PC-3 (cell line): Measurements from ENCODE around the gene ATP8A2. TPM values are rescaled to one million over a fixed set of nuclear protein-coding genes. Genes with fewer than 3 reads are reported as not detected.
"Not testable (repeated sequence)": the region's sequence is repeated elsewhere in the genome, so short reads cannot be mapped to it uniquely, and the experiment has no call there.

Experiments
- ATAC-seq: fragments of 200-7000 bp; cut with Tn5 transposase; 2 replicates; pipeline ENCODE4 v1.9.1; 2020; ENCODE audit warnings: mild to moderate bottlenecking, moderate library complexity
- BruUV-seq: library from RNA; stranded (reverse); fragments of 400-500 nt; replicated peaks from 2 replicates; lab custom pipeline; 2021; lab: Mats Ljungman, UMichigan
- CTCF ChIA-PET: fragments of 300-600 bp; sonication (Branson Sonifier 250); formaldehyde crosslinking; loops from one replicate; lab custom pipeline; 2022; ENCODE audit warnings: antibody characterized with exemption; lab: Charles Lee
- POLR2A ChIA-PET: fragments of 300-600 bp; sonication (Branson Sonifier 250); formaldehyde crosslinking; loops from one replicate; lab custom pipeline; 2022; ENCODE audit warnings: antibody characterized with exemption; ENCODE audit not compliant: unreplicated experiment; lab: Charles Lee
- DNase-seq: peaks from one replicate; pipeline ENCODE4 v3.0.0-alpha.2; 2015
- H2AFZ ChIP-seq: fragments of 300-600 bp; sonication (generic); 2 replicates; pipeline ENCODE4 v1.6.0; 2016; ENCODE audit warnings: antibody characterized with exemption, low read length
- H3F3A ChIP-seq: fragments of 300-600 bp; sonication (generic); one replicate; pipeline ENCODE4 v1.6.0; 2017; ENCODE audit warnings: antibody characterized with exemption, low read length, control low read depth, mild to moderate bottlenecking; ENCODE audit not compliant: unreplicated experiment
- H3K27ac ChIP-seq: fragments of 300-600 bp; sonication (generic); 2 replicates; pipeline ENCODE4 v1.5.1; 2016; ENCODE audit warnings: mild to moderate bottlenecking, low read length
- H3K27me3 ChIP-seq: fragments of 300-600 bp; sonication (generic); 2 replicates; pipeline ENCODE4 v1.6.1; 2016; ENCODE audit warnings: low read length, mixed read lengths
- H3K36me3 ChIP-seq: fragments of 300-600 bp; sonication (generic); 2 replicates; pipeline ENCODE4 v1.6.1; 2016; ENCODE audit warnings: low read depth, mixed run types, low read length, mixed read lengths
- H3K4me1 ChIP-seq: fragments of 300-600 bp; sonication (generic); 2 replicates; pipeline ENCODE4 v1.5.1; 2016; ENCODE audit warnings: low read length; ENCODE audit not compliant: insufficient read depth
- H3K4me2 ChIP-seq: fragments of 300-600 bp; sonication (generic); 2 replicates; pipeline ENCODE4 v1.6.0; 2016; ENCODE audit warnings: low read length
- H3K4me3 ChIP-seq: fragments of 300-600 bp; sonication (generic); 2 replicates; pipeline ENCODE4 v1.5.1; 2016; ENCODE audit warnings: mild to moderate bottlenecking, low read length, mixed read lengths
- H3K79me2 ChIP-seq: fragments of 300-600 bp; sonication (generic); 2 replicates; pipeline ENCODE4 v1.6.1; 2017; ENCODE audit warnings: low read length, mixed read lengths
- H3K9ac ChIP-seq: fragments of 300-600 bp; sonication (generic); 2 replicates; pipeline ENCODE4 v1.6.0; 2016; ENCODE audit warnings: mild to moderate bottlenecking, low read length
- H3K9me2 ChIP-seq: fragments of 300-600 bp; sonication (generic); replicated peaks from 2 replicates; pipeline ENCODE4 v1.6.1; 2016; ENCODE audit warnings: mixed run types, low read length, mixed read lengths
- H3K9me3 ChIP-seq: fragments of 300-600 bp; sonication (generic); 2 replicates; pipeline ENCODE4 v1.6.1; 2016; ENCODE audit warnings: low read length, mixed read lengths
- H4K20me1 ChIP-seq: fragments of 300-600 bp; sonication (generic); 2 replicates; pipeline ENCODE4 v1.6.1; 2016; ENCODE audit warnings: low read length, mixed read lengths
- CTCF ChIP-seq: fragments of 300-600 bp; sonication (generic); conservative IDR thresholded peaks from 2 replicates; pipeline ENCODE4 v1.5.1; 2017; ENCODE audit warnings: antibody characterized with exemption, low read depth, mild to moderate bottlenecking, low read length
- EZH2 ChIP-seq: fragments of 300-600 bp; sonication (generic); IDR thresholded peaks from one replicate; pipeline ENCODE4 v1.6.1; 2017; ENCODE audit warnings: antibody characterized with exemption, mild to moderate bottlenecking, low read length; ENCODE audit not compliant: unreplicated experiment
- EZH2phosphoT487 ChIP-seq: fragments of 300-600 bp; sonication (generic); IDR thresholded peaks from 2 replicates; pipeline ENCODE4 v1.6.1; 2018; ENCODE audit warnings: mild to moderate bottlenecking, antibody characterized with exemption, low read length, borderline replicate concordance
- intact Hi-C: fragments of 100-400 bp; cut with micrococcal nuclease; formaldehyde crosslinking; loops from 2 replicates; pipeline ENCODE4 v1.9.0; 2023
- total RNA-seq: library from RNA; depleted of rRNA; stranded (reverse); fragments of >200 nt; gene quantifications from 2 replicates; pipeline ENCODE4 v1.2.3, GENCODE V29; 2014

ATP8A2 gene
- total RNA-seq, 1 experiment from 2014 or later = 0.04 TPM

- peaks cover 73% of the 10 kb centered on the region for H3K27me3 ChIP-seq
- no peaks in the 10 kb centered on the region for H3K79me2 ChIP-seq
- H4K20me1 ChIP-seq = no peaks in the 10 kb centered on the region
- H3K4me1 ChIP-seq = no peaks in the 10 kb centered on the region
- no peak overlapping the region for H3K4me3 ChIP-seq
- DNase-seq (no peak), ATAC-seq (no peak)
- POLR2A ChIA-PET = no interaction called here
- H3K9ac ChIP-seq = no peak overlapping the region
- H3F3A ChIP-seq = no peaks in the 10 kb centered on the region
- H3K36me3 ChIP-seq = peaks cover 2% of the 10 kb centered on the region; the same call in 1 of the 2 replicates
- H2AFZ ChIP-seq = no peak overlapping the region
- no peaks in the 10 kb centered on the region for H3K9me3 ChIP-seq
- no peak overlapping the region for H3K4me2 ChIP-seq
- no TSS peak for BruUV-seq
- no peak overlapping the region for H3K27ac ChIP-seq
- no peaks in the 10 kb centered on the region for H3K9me2 ChIP-seq
- TF ChIP-seq EZH2 = no peak
- no peak for TF ChIP-seq CTCF
- no peak for TF ChIP-seq EZH2phosphoT487
- CTCF ChIA-PET = no interaction called here
- intact Hi-C loops = loop anchor here (10.0 kb wide), 2 partner anchors 255 to 415 kb away; no protein-coding TSS in a partner anchor
Measured at GRCh38 chr13:25570185-25570584, 198.4 kb downstream of the ATP8A2 start.

- Histone ChIP-seq H3K9ac (no peak overlapping the region), H3K4me3 (no peak overlapping the region), H3K79me2 (no peaks in the 10 kb centered on the region), H3K4me1 (no peaks in the 10 kb centered on the region), H3F3A (no peaks in the 10 kb centered on the region), H3K9me2 (no peaks in the 10 kb centered on the region), H2AFZ (no peak overlapping the region), H3K27me3 (peaks cover 71% of the 10 kb centered on the region), H3K9me3 (no peaks in the 10 kb centered on the region), H3K36me3 (peaks cover 2% of the 10 kb centered on the region; the same call in 1 of the 2 replicates), H3K4me2 (no peak overlapping the region), H4K20me1 (no peaks in the 10 kb centered on the region), H3K27ac (no peak overlapping the region)
- no peak for DNase-seq
- no TSS peak for BruUV-seq
- intact Hi-C loops = loop anchor here (10.0 kb wide), 2 partner anchors 254 to 414 kb away; no protein-coding TSS in a partner anchor
- ChIA-PET CTCF (no interaction called here), POLR2A (interaction anchor here (0.7 kb wide), 1 partner anchor 467 kb away, joined by 5 read pairs; no protein-coding TSS in a partner anchor)
- TF ChIP-seq EZH2phosphoT487 (no peak), CTCF (peak; percentile 29; the same call in 1 of the 2 replicates)
- no peak for ATAC-seq
Measured at GRCh38 chr13:25571237-25571636, 199.5 kb downstream of the ATP8A2 start.

- intact Hi-C loops = loop anchor here (10.0 kb wide), 2 partner anchors 253 to 413 kb away; no protein-coding TSS in a partner anchor
- H4K20me1 ChIP-seq, H3K79me2 ChIP-seq, H3K4me1 ChIP-seq, DNase-seq, CTCF ChIA-PET, POLR2A ChIA-PET, H3K4me2 ChIP-seq, H3F3A ChIP-seq, BruUV-seq, ATAC-seq, H3K27ac ChIP-seq, H3K36me3 ChIP-seq, H3K9ac ChIP-seq, H3K4me3 ChIP-seq, H2AFZ ChIP-seq, H3K9me3 ChIP-seq, H3K9me2 ChIP-seq: not testable (repeated sequence)
- H3K27me3 ChIP-seq = peaks cover 71% of the 10 kb centered on the region
Measured at GRCh38 chr13:25572171-25572570, 200.4 kb downstream of the ATP8A2 start.
